B cell (primary cell): ENCODE data around the gene SEMA3E. TPM values are rescaled to one million over a fixed set of nuclear protein-coding genes. Genes with fewer than 3 reads are reported as not detected.

ENCODE experiments used
- ATAC-seq: fragments of 200-7000 bp; cut with Tn5 transposase; one replicate; pipeline ENCODE4 v1.10.0; 2021; ENCODE audit warnings: low read depth, mild to moderate bottlenecking, moderate number of reproducible peaks, moderate library complexity
- CTCF ChIA-PET: fragments of 350-600 bp; sonication (Branson Sonifier 250); formaldehyde crosslinking; loops from one replicate; lab custom pipeline; 2021; ENCODE audit warnings: antibody characterized with exemption, inconsistent platforms; lab: Charles Lee
- POLR2A ChIA-PET: fragments of 350-600 bp; sonication (Branson Sonifier 250); formaldehyde crosslinking; loops from one replicate; lab custom pipeline; 2021; ENCODE audit warnings: antibody characterized with exemption; lab: Charles Lee
- DNase-seq: peaks from one replicate; pipeline ENCODE4 v3.0.0; 2013
- H2AFZ ChIP-seq: 2 replicates; pipeline ENCODE4 v1.6.1; 2012; ENCODE audit warnings: mild to moderate bottlenecking, low read depth, low read length; ENCODE audit not compliant: insufficient read depth, poor library complexity, severe bottlenecking
- H3K27ac ChIP-seq, 2 donors: 1 replicate in 1 of 2; 2 replicates in 1 of 2; pipeline ENCODE4 v1.5.1; 2012 to 2013; ENCODE audit warnings: low read length in 2 of 2, mild to moderate bottlenecking in 2 of 2, moderate library complexity in 1 of 2
- H3K27me3 ChIP-seq, 4 experiments: fragments of 200-600 bp in 1 of 4; sonication (generic) in 1 of 4; replicated peaks in 1 of 4; 1 replicate in 2 of 4; 2 replicates in 2 of 4; pipeline versions ENCODE4 v1.6.1 to v1.7.0; 2013 to 2016; ENCODE audit warnings: low read length in 3 of 4, mild to moderate bottlenecking in 2 of 4, mixed read lengths in 1 of 4, moderate library complexity in 1 of 4; ENCODE audit not compliant: insufficient read depth in 4 of 4, control insufficient read depth in 3 of 4; ENCODE audit errors: control extremely low read depth in 1 of 4
- H3K36me3 ChIP-seq, 2 experiments: replicated peaks in 1 of 2; 1 replicate in 1 of 2; 2 replicates in 1 of 2; pipeline versions ENCODE4 v1.6.1 to v1.7.1; 2013; ENCODE audit warnings: low read length in 1 of 2; ENCODE audit not compliant: insufficient read depth in 2 of 2, control insufficient read depth in 1 of 2; ENCODE audit errors: control extremely low read depth in 1 of 2, extremely low read depth in 1 of 2
- H3K4me1 ChIP-seq, 2 donors: fragments of 200-600 bp in 1 of 2; sonication (generic) in 1 of 2; 1 replicate in 1 of 2; 2 replicates in 1 of 2; pipeline versions ENCODE4 v1.5.1 to v1.6.1; 2013 to 2017; ENCODE audit warnings: low read length in 2 of 2; ENCODE audit not compliant: control insufficient read depth in 2 of 2, insufficient read depth in 2 of 2
- H3K4me2 ChIP-seq: replicated peaks from 2 replicates; pipeline ENCODE3; 2012; ENCODE audit warnings: mild to moderate bottlenecking, low read depth, low read length; ENCODE audit not compliant: poor library complexity, severe bottlenecking
- H3K4me3 ChIP-seq, 5 experiments: fragments of 200-600 bp in 1 of 5; sonication (generic) in 1 of 5; 1 replicate in 3 of 5; 2 replicates in 2 of 5; pipeline versions ENCODE4 v1.5.1 to v1.7.0; 2011 to 2016; ENCODE audit warnings: low read length in 4 of 5, mild to moderate bottlenecking in 4 of 5, low read depth in 2 of 5, control low read depth in 1 of 5, moderate library complexity in 1 of 5; ENCODE audit not compliant: insufficient read depth in 1 of 5; ENCODE audit errors: control extremely low read depth in 1 of 5, extremely low read depth in 1 of 5
- H3K79me2 ChIP-seq: fragments of 200-600 bp; sonication (generic); one replicate; pipeline ENCODE4 v1.6.0; 2016; ENCODE audit warnings: low read length; ENCODE audit not compliant: control insufficient read depth, insufficient read depth
- H3K9ac ChIP-seq: fragments of 200-600 bp; sonication (generic); 2 replicates; pipeline ENCODE4 v1.6.1; 2017; ENCODE audit warnings: mild to moderate bottlenecking, low read length, moderate library complexity
- H3K9me3 ChIP-seq, 3 donors: one replicate each; pipeline versions ENCODE4 v1.6.1 to v1.7.1; 2013; ENCODE audit warnings: low read length in 2 of 3; ENCODE audit not compliant: control insufficient read depth in 2 of 3, insufficient read depth in 1 of 3; ENCODE audit errors: control extremely low read depth in 1 of 3
- H4K20me1 ChIP-seq: 2 replicates; pipeline ENCODE4 v1.6.0; 2012; ENCODE audit warnings: mild to moderate bottlenecking, low read length; ENCODE audit not compliant: insufficient read depth, control insufficient read depth, poor library complexity, severe bottlenecking
- H3K27ac Mint-ChIP-seq: one replicate; pipeline ENCODE4 v1.8.0; 2021; ENCODE audit warnings: mixed read lengths
- H3K27me3 Mint-ChIP-seq: one replicate; pipeline ENCODE4 v1.8.0; 2021; ENCODE audit warnings: mixed read lengths
- H3K4me1 Mint-ChIP-seq: one replicate; pipeline ENCODE4 v1.8.0; 2021; ENCODE audit warnings: mixed read lengths
- H3K4me3 Mint-ChIP-seq: one replicate; pipeline ENCODE4 v1.8.0; 2021; ENCODE audit warnings: mixed read lengths
- H3K9me3 Mint-ChIP-seq: one replicate; pipeline ENCODE4 v1.8.0; 2022; ENCODE audit warnings: mixed read lengths; ENCODE audit not compliant: insufficient read depth
- EZH2 ChIP-seq: IDR thresholded peaks from 2 replicates; pipeline ENCODE4 v1.6.1; 2012; ENCODE audit warnings: borderline replicate concordance, low read depth, mild to moderate bottlenecking, moderate library complexity, low read length; ENCODE audit not compliant: insufficient read depth, poor library complexity, severe bottlenecking
- WGBS: methylation state at CpG from one replicate; pipeline ENCODE4 v1.1.5; 2013; ENCODE audit warnings: missing lambda C conversion rate; ENCODE audit not compliant: insufficient coverage; 5-methylcytosine and 5-hydroxymethylcytosine counted together
- intact Hi-C: fragments of 100-400 bp; cut with micrococcal nuclease; formaldehyde crosslinking; loops from one replicate; pipeline ENCODE4 v1.10.0; 2022
- polyA plus RNA-seq: library from polyadenylated mRNA; depleted of rRNA; stranded (reverse); fragments of >200 nt; gene quantifications from 2 replicates; pipeline ENCODE4 v1.2.3, GENCODE V29; 2012
- total RNA-seq, 2 donors: library from RNA; stranded (reverse); fragments of 120-200 nt in 1 of 2; gene quantifications; 1 replicate in 1 of 2; 2 replicates in 1 of 2; pipeline versions ENCODE4 v1.2.3 to v1.2.4, GENCODE V29; 2013 to 2022
- TF ChIP-seq, protein P1 (sequence below): fragments of 200-600 bp; IDR thresholded peaks from one replicate; pipeline ENCODE4 v1.8.0; 2022; ENCODE audit warnings: antibody characterized with exemption, mild to moderate bottlenecking

Gene SEMA3E
- total and polyA plus RNA-seq, 2 donors (not counting 1 experiment from before 2014, with no cell fraction given): not detected

DNA sequence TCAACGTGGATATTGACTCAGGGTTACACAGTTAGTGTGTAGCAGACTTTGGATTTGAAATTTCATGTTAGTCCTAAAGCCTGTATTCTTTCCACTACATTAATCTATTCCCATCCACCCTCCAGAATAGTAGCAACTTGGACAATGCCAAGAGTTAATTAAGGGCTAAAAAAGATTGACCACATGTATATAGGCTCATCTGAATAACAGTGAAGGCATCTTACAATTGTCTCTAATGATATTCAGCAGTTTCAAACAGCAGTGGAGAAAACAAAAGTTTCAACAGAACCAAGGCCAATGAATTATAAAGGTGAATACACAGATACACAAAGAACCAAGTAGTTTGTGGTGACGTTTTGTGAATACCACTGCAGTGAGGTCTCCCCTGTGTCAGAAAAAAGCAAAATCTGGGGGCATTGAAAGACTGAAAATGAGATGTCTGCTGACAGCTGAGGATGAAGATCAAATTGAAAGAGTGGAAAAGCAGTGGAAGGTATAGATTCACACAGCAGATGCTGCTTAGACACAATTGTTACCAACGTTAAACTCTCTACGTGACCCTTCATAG lies 202.8 kb downstream of the SEMA3E start:
- Mint-ChIP-seq H3K27me3 (no peaks in the 10 kb centered on the region), H3K9me3 (peaks cover 2% of the 10 kb centered on the region), H3K27ac (no peak overlapping the region), H3K4me1 (no peaks in the 10 kb centered on the region), H3K4me3 (no peak overlapping the region)
- no peak overlapping the region for H3K4me3 ChIP-seq
- H4K20me1 ChIP-seq: no peaks in the 10 kb centered on the region
- DNase-seq: no peak
- no peaks in the 10 kb centered on the region for H3K79me2 ChIP-seq
- no peak overlapping the region for H3K4me2 ChIP-seq
- H3K27me3 ChIP-seq: no peaks in the 10 kb centered on the region
- H3K9me3 ChIP-seq: no peaks in the 10 kb centered on the region
- no peak overlapping the region for H2AFZ ChIP-seq
- no CpG with 5 or more reads among the region's 4 CpGs for WGBS
- ATAC-seq: no peak
- ChIA-PET CTCF (no interaction called here), POLR2A (no interaction called here)
- H3K4me1 ChIP-seq: no peaks in the 10 kb centered on the region
- intact Hi-C loops: no loop called here
- H3K9ac ChIP-seq: no peak overlapping the region
- H3K36me3 ChIP-seq: no peaks in the 10 kb centered on the region
- H3K27ac ChIP-seq: no peak overlapping the region
- TF ChIP-seq EZH2: no peak
- TF ChIP-seq, protein P1, sequence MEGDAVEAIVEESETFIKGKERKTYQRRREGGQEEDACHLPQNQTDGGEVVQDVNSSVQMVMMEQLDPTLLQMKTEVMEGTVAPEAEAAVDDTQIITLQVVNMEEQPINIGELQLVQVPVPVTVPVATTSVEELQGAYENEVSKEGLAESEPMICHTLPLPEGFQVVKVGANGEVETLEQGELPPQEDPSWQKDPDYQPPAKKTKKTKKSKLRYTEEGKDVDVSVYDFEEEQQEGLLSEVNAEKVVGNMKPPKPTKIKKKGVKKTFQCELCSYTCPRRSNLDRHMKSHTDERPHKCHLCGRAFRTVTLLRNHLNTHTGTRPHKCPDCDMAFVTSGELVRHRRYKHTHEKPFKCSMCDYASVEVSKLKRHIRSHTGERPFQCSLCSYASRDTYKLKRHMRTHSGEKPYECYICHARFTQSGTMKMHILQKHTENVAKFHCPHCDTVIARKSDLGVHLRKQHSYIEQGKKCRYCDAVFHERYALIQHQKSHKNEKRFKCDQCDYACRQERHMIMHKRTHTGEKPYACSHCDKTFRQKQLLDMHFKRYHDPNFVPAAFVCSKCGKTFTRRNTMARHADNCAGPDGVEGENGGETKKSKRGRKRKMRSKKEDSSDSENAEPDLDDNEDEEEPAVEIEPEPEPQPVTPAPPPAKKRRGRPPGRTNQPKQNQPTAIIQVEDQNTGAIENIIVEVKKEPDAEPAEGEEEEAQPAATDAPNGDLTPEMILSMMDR: no peak

DNA sequence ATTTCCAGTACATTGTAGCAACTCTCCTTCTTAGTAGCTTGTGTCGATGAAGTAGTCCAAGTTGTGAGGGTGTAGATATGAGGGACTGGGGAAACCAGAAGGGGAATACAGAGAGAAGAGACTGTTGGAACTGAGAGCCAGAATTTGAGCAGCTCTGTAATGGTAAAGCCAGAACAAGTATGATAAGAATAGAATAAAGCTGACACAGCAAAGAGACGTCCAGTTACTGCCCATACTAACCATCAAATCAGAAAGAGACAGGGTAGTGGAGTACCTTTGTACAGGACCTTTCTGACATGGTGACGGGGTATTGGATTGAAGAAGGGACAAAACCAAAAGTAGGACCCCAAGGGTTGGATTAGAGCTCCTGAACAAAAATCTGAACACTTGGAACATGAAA lies 206.0 kb downstream of the SEMA3E start:
- Mint-ChIP-seq H3K4me1 (no peaks in the 10 kb centered on the region), H3K27ac (no peak overlapping the region), H3K4me3 (no peak overlapping the region), H3K9me3 (no peaks in the 10 kb centered on the region), H3K27me3 (no peaks in the 10 kb centered on the region)
- Histone ChIP-seq H3K4me3 (no peak overlapping the region), H3K36me3 (no peaks in the 10 kb centered on the region), H3K27ac (no peak overlapping the region), H3K9ac (no peak overlapping the region), H3K79me2 (no peaks in the 10 kb centered on the region), H3K4me2 (no peak overlapping the region), H3K27me3 (no peaks in the 10 kb centered on the region), H4K20me1 (no peaks in the 10 kb centered on the region), H2AFZ (no peak overlapping the region), H3K4me1 (no peaks in the 10 kb centered on the region), H3K9me3 (no peaks in the 10 kb centered on the region)
- CTCF ChIA-PET: no interaction called here
- ATAC-seq (no peak), DNase-seq (no peak)
- TF ChIP-seq, protein P1: no peak
- TF ChIP-seq EZH2: no peak
- intact Hi-C loops: no loop called here
- POLR2A ChIA-PET: no interaction called here
- WGBS: no CpG with 5 or more reads among the region's 3 CpGs
